Breast epithelium (tissue), 4 donors: ENCODE measurements around the gene AGAP1. TPM values are rescaled to one million over a fixed set of nuclear protein-coding genes. Genes with fewer than 3 reads are reported as not detected.

ENCODE experiments used
- DNase-seq, 2 donors: peaks; one replicate each; pipeline ENCODE4 v3.0.0-alpha.2; 2019; ENCODE audit warnings: low spot score in 2 of 2
- H3K27ac ChIP-seq, 2 donors: fragments of 200-600 bp; sonication (generic) in 1 of 2; one replicate each; pipeline ENCODE4 v1.5.1; 2016 to 2019; ENCODE audit warnings: mild to moderate bottlenecking in 1 of 2
- H3K27me3 ChIP-seq, 2 donors: fragments of 200-600 bp; sonication (generic) in 1 of 2; one replicate each; pipeline versions ENCODE4 v1.5.1 to v1.6.0; 2017 to 2019; ENCODE audit warnings: control low read depth in 1 of 2, mild to moderate bottlenecking in 1 of 2
- H3K36me3 ChIP-seq: fragments of 200-600 bp; one replicate; pipeline ENCODE4 v1.5.1; 2019
- H3K4me1 ChIP-seq, 2 donors: fragments of 200-600 bp; sonication (generic); one replicate each; pipeline ENCODE4 v1.5.1; 2016 to 2019; ENCODE audit warnings: control low read depth in 1 of 2
- H3K4me3 ChIP-seq, 3 donors: fragments of 200-600 bp; sonication (generic); 1 replicate in 2 of 3; 2 replicates in 1 of 3; pipeline ENCODE4 v1.5.1; 2016 to 2019; ENCODE audit warnings: mild to moderate bottlenecking in 3 of 3, moderate library complexity in 2 of 3
- H3K9me3 ChIP-seq, 2 donors: fragments of 200-600 bp; sonication (generic) in 1 of 2; one replicate each; pipeline ENCODE4 v1.5.1; 2016 to 2019; ENCODE audit warnings: control low read depth in 1 of 2
- CTCF ChIP-seq, 3 donors: fragments of 450-650 bp; IDR thresholded peaks; one replicate each; pipeline ENCODE4 v1.5.1; 2016 to 2017; ENCODE audit warnings: antibody characterized with exemption in 3 of 3, mild to moderate bottlenecking in 3 of 3, moderate library complexity in 3 of 3
- POLR2A ChIP-seq: fragments of 450-650 bp; IDR thresholded peaks from one replicate; pipeline ENCODE4 v1.6.1; 2016; ENCODE audit warnings: antibody characterized with exemption, mild to moderate bottlenecking, moderate library complexity
- POLR2AphosphoS5 ChIP-seq, 3 donors: sonication (generic); formaldehyde crosslinking; IDR thresholded peaks; one replicate each; pipeline ENCODE4 v1.6.1; 2017; ENCODE audit warnings: antibody characterized with exemption in 3 of 3
- intact Hi-C: fragments of 100-400 bp; cut with DNase I; formaldehyde crosslinking; loops from one replicate; pipeline ENCODE4 v1.15.1; 2023; ENCODE audit warnings: low total_unique reads
- total RNA-seq, 3 donors: library from RNA; depleted of rRNA; stranded (reverse); fragments of >200 nt; gene quantifications; one replicate each; pipeline ENCODE4 v1.1.0, GENCODE V29; 2016

The AGAP1 gene
- total RNA-seq, 3 donors from 2014 or later = 19.7 to 27.1 (median 25.9) TPM

GRCh38 chr2:235498946-235499812 is 5.3 kb downstream of the AGAP1 start:
- no peak for TF ChIP-seq CTCF (IDR thresholded peaks at IDR 0.05)
- no peak for TF ChIP-seq POLR2AphosphoS5 (IDR thresholded peaks at IDR 0.05)
- no peak for TF ChIP-seq POLR2A
- Histone ChIP-seq H3K4me3 (no peak overlapping the region), H3K27me3 (no peaks in the 10 kb centered on the region), H3K4me1 (peaks cover 0 to 6% of the 10 kb centered on the region in 2 donors), H3K9me3 (no peaks in the 10 kb centered on the region), H3K36me3 (no peaks in the 10 kb centered on the region), H3K27ac (no peak overlapping the region)
- intact Hi-C loops = no loop called here
- DNase-seq = no peak

GRCh38 chr2:235500110-235500760 is 6.4 kb downstream of the AGAP1 start:
- no peaks in the 10 kb centered on the region for H3K9me3 ChIP-seq
- intact Hi-C loops = loop anchor here (2.0 kb wide), 1 partner anchor 55 kb away; no protein-coding TSS in a partner anchor
- H3K27ac ChIP-seq = no peak overlapping the region
- no peak overlapping the region for H3K4me3 ChIP-seq
- peaks cover 0 to 6% of the 10 kb centered on the region in 2 donors for H3K4me1 ChIP-seq
- DNase-seq = no peak
- H3K36me3 ChIP-seq = no peaks in the 10 kb centered on the region
- H3K27me3 ChIP-seq = no peaks in the 10 kb centered on the region
- no peak for TF ChIP-seq POLR2AphosphoS5 (IDR thresholded peaks at IDR 0.05)
- no peak for TF ChIP-seq CTCF (IDR thresholded peaks at IDR 0.05)
- no peak for TF ChIP-seq POLR2A

- Histone ChIP-seq H3K36me3 (no peaks in the 10 kb centered on the region), H3K27ac (no peak overlapping the region), H3K4me3 (no peak overlapping the region), H3K27me3 (no peaks in the 10 kb centered on the region), H3K9me3 (no peaks in the 10 kb centered on the region), H3K4me1 (peaks cover 0 to 2% of the 10 kb centered on the region in 2 donors)
- no peak for TF ChIP-seq POLR2A
- no peak for TF ChIP-seq POLR2AphosphoS5 (IDR thresholded peaks at IDR 0.05)
- TF ChIP-seq CTCF (IDR thresholded peaks at IDR 0.05) = no peak
- intact Hi-C loops = loop anchor here (2.0 kb wide), 1 partner anchor 54 kb away; no protein-coding TSS in a partner anchor
- DNase-seq = no peak
These were observed 7.2 kb downstream of the AGAP1 start for GRCh38 chr2:235500761-235501672.

DNA sequence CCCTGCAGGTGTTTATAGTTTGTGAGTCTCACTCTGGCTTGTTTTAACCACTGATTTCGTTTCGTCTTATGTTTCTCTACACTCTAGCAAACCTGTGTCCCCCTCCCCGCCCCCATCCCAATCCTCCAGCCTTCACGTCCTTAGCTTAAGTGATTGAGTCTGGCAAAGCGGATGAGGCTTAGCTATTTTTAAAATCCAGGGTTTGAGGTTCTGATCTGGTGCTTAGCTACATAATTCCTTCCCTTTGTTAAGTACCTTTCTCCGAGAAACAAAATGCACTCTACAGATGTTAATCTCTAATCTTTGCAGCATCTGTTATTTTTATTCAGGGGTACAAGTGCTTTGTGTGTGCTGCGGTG is 7.8 kb downstream of the AGAP1 start:
- intact Hi-C loops = loop anchor here (2.0 kb wide), 1 partner anchor 53 kb away; no protein-coding TSS in a partner anchor
- TF ChIP-seq POLR2A (no peak), POLR2AphosphoS5 (IDR thresholded peaks at IDR 0.05) (no peak), CTCF (IDR thresholded peaks at IDR 0.05) (no peak)
- no peak overlapping the region for H3K4me3 ChIP-seq

More for the DNA sequence above, 7.8 kb downstream of the AGAP1 start:
- Histone ChIP-seq H3K36me3 (no peaks in the 10 kb centered on the region), H3K4me1 (no peaks in the 10 kb centered on the region), H3K27ac (no peak overlapping the region), H3K27me3 (no peaks in the 10 kb centered on the region), H3K9me3 (no peaks in the 10 kb centered on the region)
- DNase-seq = no peak
